Stimulated activated CD4-positive, alpha-beta T cell treated with anti-CD3 and anti-CD28 coated beads, Interleukin-12 subunit alpha, Interleukin-12 subunit beta, amount 100 ng/mL, for 48 hours (primary cell): ENCODE data around the gene PTPN18.

Experiments used
- DNase-seq, 3 donors: peaks; one replicate each; pipeline ENCODE4 v3.0.0-alpha.2; 2020; ENCODE audit warnings: low read depth in 2 of 3, low spot score in 1 of 3

PTPN18 gene

DNA sequence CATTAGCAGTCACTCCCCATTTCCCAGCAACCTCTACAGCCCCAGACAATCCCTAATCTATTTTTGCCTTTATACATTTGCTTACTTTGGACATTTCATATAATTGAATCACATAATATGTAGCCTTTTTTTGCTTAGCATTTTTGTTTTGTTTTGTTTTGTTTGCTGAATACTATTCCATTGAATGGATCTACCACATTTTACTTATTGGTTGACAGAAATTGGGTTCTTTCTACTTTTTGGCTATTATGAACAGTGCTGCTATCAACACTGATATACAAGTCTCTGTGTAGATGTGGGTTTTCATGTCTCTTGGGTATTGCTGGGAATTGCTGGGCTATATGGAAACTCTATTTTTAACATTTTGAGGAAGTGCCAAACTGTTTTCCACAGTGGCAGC is 7.6 kb downstream of the PTPN18 start:
- DNase-seq: no peak

DNA sequence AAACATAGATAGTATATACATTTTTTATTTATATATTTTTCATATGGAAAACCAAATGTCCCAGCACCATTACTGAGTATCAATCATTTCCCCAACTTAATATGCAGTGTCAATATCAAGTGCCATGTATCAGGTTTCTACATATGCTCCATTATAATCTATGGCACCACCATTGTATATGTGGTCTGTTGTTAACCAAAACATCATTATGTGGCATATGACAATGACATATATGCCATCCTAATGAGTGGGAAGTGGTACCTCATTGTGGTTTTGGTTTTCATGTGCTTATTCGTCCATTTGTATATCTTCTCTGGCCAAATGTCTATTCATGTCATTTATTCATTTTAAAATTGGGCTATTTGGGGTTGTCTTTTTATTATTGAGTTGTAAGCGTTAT is 9.2 kb downstream of the PTPN18 start:
- DNase-seq: no peak

DNA sequence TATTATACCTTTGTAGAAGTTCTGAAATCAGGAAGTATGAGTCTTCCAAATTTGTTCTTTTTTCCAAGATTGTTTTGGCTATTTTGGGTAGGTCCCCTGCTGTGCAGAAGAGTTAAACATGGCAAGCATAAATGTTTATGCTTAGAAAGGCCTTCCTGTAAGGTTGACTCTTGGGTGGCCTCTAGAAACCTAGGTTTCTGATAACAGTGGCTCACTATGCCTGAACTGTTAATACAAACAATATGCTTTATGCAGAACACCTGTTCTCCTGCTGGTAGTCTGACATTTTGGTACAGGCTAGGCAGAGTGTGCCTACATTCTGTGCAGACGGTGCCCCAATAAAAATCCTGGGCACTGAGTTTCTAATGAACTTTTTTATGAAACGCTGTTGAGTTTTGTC is 10.1 kb downstream of the PTPN18 start:
- no peak for DNase-seq

DNA sequence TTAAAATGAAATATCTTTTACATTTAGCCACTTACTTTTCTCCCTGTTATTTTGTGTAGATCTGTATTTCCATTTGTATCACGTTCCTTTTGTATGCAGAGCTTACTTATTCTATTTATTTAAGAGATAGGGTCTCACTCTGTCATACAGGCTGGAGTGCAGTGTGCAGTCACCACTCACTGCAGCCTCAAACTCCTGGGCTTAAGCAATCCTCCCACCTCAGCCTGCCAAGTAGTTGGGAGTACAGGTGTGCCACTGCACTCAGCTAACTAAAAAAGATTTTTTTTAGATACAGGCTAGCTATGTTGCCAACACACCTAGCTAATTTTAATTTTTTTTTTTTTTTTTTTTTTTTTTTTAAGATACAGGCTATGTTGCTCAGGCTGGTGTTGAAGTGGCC is 10.9 kb downstream of the PTPN18 start:
- no peak for DNase-seq

DNA sequence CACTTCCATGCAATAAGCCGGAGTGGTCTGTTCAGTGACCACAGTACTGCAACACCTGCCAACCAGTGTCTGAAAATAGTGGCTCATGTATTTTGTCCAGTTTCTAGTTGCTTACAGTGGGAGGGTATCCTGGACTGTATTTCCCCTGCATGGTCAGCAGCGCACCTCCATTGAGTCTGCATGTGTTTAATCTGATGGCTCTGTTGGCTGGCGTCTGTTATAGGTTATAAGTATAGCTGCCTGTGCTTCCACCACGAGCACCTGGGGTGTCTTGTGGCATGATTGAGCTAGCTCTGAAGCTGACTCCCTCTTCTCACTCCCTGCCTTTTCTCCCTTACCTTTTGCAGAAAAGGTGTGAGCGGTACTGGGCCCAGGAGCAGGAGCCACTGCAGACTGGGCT is 12.9 kb downstream of the PTPN18 start:
- DNase-seq: no peak

DNA sequence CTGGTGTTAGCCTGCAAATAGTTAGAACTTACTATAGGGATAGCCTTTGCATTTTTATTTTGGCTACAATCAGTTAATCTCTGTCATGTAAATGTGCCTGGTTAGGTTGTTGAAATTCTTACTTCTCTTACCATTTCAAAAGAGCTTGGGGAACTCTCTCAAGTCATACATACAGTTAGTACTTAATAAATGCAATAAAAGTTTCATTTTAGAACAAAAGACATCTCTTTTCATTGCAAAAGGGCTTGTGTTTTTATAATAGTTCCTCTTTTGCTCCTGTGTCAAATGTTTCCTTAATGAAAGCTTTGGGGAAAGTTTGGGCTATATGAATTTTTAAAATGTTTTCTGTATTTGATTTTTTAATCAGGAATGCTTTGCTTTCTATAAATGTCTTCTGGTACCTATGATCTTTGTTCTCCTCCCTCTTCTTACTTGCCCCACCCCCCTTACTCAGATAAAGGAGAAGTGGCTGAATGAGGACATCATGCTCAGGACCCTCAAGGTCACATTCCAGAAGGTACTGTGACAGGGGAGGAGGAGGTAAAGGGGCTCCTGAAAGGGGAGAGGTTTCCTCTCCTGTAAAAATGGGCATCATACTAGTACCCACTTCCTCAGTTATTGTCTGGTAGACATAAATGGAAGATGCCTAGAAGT is 13.6 kb downstream of the PTPN18 start:
- DNase-seq: no peak

DNA sequence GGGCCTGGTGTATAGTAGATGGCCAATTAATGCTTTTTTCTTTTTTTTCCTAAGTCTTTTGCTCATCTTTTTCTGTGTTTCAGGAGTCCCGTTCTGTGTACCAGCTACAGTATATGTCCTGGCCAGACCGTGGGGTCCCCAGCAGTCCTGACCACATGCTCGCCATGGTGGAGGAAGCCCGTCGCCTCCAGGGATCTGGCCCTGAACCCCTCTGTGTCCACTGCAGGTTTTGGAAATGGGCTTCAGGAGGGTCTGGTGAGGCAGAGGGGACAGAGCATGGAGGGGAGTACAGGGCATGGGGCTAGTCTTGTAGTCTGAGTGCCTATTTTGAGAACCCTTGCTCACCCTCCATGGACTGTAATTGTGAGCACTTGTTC is 14.1 kb downstream of the PTPN18 start:
- DNase-seq: no peak

DNA sequence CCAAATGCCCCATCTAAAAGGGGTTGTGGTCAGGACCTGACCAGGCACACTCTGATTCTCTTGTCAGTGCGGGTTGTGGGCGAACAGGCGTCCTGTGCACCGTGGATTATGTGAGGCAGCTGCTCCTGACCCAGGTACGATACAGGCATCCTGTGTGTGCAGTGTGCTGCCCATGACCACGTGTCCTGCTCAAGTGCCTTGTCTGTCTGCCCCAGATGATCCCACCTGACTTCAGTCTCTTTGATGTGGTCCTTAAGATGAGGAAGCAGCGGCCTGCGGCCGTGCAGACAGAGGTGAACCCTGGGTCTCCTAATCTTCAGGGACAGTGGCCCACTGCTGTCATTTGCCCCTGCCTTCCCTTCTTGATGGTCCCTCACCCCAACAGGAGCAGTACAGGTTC is 14.6 kb downstream of the PTPN18 start:
- DNase-seq: peak in 2 of 3 donors; percentile 8 to 20

DNA sequence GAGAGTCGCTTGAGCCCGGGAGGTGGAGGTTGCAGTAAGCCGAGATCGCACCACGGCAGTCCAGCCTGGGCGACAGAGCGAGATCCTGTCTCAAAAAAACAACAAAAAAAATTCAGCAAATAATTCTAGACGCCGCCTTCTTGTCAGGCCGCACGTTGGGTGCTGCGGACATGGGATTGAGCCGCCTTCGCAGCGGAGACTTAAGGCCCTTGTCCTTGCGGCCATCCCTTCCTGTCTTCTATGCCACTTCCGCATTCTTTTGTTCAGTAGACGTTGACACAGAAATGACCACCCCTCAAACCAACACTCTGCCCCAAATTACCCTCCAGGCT is 15.8 kb downstream of the PTPN18 start:
- DNase-seq: no peak

DNA sequence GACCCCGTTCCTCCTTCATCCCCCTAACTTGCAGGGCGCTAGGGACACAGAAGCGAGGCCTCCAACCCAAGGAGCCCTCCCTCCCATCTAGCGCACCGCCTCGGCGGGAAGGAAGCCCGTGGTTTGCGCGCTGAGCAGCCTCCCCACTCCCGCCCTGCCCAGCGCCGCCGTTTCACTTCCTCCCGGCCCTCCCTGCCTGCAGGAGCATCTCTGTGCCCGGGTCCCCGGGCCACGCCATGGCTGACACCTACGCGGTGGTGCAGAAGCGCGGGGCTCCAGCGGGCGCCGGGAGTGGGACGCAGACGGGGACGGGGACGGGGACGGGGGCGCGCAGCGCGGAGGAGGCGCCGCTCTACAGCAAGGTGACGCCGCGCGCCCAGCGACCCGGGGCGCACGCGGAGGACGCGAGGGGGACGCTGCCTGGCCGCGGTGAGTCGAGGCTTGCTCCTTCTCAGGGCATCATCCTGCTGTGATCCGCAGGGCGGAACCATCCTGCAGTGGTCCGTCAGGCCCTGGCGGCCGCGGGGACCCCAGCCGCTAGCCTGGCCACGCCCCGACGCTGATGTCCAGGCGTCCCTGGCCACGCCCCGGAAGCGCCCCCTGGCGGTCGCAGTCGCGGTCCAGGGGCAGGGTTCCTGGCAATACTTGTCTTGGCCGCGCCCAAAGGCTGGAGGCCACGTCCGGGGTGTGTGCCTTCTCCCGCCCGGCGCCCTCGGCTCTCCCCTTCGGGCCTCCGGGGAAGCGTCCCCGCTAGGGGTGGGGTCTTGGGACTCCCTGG is 16.4 kb downstream of the PTPN18 start:
- DNase-seq: peak; percentile 47 to 78 (median 54)

DNA sequence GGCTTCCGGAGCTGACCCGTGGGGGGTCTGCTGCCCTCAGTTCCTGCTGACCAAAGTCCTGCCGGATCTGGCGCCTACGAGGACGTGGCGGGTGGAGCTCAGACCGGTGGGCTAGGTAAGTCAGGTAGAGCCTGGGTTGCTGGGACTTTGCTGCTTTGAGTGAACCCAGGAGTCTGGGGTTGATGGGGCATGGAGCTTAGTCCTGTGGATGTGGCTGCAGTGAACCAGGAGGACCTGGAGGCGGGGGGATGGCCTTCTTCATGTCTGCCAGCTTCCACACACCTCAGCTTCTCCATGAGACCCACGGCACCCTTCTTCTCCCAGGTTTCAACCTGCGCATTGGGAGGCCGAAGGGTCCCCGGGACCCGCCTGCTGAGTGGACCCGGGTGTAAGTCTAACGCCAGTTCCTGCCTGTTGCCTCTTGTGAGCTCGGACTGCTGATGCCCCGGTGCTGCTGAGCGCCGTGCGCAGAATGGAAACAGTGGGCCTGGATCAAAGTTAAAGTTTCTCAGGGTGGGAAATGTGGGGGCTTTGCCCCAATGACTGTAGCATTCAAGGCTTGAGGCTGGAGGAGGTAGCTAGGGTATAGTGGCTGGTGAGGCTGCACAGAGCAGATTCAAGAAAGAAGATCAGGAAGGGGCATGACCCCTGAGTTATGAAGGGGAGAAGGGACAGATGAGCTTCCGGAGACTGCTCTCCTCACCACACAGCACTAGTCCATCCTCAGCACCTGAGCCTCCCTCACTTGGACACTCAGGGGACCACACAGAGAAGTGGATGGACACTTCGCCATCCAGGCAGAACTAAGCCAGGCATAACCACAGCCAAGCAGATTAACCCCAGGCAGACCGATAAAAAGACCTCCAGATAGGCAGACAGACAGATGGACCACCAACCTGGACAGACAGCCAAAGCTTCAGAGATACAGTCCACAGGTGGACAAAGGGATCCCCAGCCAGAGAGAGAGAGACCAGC is 17.3 kb downstream of the PTPN18 start:
- DNase-seq: no peak

DNA sequence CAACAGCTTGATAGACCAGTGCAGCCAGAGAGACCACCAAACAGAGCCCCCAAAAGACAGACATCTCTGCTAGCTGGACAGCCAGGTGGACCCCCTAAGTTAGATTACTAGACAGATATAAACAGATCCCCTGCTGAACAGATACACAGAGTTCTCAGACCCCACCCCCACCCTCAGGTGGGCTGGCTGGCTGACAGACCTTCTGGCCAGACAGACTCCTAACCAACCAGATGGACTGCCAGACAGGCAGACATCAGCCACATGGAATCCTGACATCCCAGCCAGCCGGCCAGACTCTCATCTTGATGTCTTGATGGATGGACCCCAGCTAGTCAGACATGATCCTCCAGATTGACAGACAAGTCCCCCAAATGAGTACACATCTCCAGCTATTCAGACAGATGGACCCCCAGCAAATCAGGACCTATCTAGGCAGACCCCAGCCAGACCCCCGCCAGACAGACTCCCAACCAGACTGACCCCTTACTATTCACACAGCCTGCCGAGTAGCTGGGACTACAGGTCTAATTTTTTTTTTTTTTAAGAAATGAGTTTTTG is 18.0 kb downstream of the PTPN18 start:
- DNase-seq: no peak

DNA sequence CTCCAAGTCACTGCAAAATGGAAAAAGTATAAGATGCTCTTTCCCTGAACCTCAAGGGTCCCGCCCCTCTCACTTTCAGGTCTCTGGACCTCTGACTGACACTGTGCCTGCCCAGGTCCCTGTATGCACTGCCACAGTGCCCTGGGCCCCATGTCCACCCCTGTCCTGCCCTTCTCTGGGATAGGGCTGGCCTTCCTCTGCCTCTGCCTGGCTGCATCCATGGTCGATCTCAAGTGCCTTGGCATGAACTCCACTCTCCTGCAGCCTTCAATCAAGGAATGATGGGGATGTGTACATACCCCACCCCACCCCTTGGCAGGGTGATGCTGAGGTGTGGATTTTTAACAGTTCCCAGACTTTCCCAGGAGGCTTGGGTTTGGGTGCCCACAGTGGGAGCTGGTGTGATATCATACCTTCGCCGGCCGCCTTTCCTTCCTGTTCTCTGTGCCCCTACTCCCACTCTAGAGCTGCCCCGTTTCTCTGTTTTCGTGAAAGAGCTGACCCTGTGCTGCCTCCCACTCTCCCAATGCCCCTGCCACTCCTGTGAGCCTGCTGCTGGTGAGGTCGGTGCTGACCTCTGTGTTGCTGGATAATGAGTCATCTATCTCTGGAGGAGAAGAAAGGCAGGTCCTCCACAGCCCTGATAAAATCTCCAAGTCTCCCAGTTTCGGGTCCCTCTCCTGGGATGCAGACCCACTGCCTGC is 18.9 kb downstream of the PTPN18 start:
- DNase-seq: no peak

DNA sequence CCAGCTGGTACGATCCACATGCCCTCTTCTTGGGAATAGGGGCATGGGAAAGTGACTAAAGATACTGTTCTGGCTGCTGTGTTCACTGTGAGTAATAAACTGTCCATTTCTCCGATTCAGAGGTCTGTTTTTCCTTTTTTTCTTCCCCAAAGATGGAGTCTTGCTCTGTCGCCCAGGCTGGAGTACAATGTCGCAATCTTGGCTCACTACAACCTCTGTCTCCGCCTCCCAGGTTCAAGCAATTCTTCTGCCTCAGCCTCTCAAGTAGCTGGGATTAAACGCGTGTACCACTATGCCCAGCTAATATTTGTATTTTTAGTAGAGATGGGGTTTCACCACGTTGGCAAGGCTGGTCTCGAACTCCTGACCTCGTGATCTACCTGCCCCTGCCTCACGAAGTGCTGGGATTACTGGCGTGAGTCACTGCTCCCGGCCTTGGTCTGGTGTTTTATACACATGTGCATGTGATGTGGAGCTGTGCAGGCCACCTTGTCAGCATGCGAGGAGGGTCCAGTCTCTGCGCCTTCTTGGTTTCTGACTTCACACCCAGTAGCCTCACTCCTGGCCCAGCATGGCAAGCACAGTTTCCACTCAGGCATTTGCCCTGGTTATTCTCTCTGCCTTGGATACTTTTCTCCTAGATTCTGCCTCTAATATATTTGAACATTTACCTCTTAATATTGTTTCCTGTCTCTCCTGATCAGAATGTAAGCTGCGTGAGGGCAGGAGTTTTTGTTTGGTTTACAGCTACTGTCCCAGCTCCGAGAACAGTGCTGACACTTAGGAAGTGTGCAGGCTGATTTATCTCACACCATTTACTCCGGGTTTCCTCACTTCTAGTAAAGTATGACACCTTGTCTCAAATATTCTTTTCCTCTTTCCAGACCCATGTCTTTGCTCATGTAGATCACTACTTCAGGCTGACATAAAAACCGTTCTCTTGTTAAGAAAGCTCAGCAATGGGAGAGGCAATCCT is 19.7 kb downstream of the PTPN18 start:
- DNase-seq: no peak

DNA sequence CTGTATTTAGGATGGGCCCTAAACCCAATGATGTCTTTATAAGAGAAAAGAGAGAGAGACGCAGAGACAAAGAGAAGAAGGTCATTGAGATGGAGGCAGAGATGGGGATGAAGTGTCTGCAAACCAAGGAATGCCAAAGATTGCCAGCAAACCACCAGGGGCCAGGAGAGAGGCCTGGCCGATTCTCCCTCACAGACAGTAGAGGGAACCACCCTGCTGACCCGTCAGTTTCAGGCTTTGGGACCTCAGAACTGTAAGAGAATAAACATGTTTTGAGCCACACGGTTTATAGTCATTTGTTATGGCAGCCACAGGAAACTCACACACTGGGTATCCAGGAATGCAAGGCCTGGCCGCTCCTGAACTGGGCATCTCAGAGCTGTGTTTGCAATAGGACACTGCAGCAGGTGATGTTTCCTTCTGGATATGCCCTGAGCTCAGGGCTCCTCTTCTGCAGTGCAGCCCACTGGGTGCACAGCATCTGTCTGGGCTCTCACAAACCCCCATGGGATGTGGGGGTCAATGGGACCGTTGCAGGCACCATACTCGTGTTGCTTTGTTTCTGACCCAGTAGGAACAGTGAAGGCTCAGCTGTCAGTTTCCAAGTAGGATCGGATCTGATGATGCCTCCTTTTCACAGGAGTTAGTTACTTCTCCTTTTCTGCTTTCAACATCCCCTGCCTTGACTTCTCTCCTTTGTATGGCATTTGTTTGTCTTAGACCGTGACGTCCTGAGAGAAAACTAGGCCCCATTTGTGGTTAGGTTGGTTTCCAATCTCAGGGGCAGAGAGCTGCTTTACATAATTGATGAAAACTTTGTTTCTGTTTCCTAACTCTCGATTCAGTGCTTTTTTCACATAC is 20.8 kb downstream of the PTPN18 start:
- no peak for DNase-seq

DNA sequence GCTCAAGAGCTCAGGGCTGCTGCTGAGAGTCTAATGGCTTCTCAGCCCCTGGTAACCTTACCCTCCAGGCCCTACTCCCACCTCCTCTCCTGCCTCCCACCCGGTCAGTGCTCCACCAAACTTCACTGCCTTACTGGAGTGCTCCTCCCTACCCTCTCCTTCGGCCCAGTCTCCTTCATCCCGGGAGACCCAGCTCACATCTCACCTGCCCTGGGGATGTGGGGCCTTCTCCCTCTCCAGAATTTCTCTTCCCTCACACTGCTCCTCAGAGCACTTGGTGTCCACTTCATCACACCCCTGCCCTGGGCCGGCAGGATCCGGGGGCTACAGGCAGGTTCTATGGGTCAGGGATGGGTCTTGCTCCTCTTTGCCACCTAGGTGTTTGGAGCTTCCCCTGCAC is 21.6 kb downstream of the PTPN18 start:
- DNase-seq: no peak

DNA sequence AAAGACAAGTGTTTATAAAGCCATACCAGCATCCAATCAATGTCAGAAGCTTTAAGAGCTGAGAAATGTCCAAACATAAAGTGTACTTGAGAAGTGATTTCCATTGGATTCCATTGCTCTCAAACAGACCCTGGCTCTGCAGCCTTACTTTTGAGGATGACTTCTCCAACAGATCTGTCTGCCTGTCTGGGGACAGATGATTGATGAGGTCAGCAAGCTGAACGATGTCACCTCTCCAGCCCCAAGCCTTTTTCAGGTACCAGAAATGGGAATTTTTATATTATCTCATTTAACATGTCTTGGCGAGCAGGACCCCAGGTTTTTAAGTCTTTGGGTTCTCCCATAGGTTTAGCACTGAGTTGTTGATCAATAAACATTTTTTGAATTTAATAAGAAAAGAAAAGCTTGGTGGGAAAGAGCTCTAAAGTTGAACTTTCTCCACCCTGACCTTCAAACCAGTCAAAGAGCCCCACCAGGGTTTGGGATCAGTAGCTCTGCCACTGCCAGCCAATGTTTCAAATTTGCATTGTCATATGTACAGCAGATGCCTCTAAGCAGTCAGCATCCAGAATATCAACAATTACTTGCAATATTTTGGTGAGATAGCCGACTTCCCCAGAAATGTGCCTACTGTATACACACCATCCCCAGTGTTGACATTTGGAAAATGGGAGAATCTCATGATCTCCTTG is 22.5 kb downstream of the PTPN18 start:
- no peak for DNase-seq

DNA sequence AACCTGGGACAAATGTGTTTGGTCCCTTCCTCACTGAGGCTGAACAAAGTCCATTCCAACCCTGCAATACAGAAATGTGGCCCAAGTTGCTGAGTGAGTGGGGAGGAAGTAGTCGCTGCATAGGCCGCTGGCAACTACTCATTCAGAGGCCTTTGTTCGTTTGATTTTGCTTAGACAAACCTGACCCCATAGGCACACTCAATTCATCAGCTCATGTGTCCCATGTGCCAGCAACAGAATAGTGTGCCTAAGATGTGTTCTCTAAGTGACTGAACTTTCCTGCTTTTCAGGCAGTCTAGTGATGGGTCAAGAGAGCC is 23.0 kb downstream of the PTPN18 start:
- no peak for DNase-seq
